Fibroblast of the aortic adventitia (primary cell): ENCODE measurements around the gene SH3RF3. TPM values are rescaled to one million over a fixed set of nuclear protein-coding genes. Genes with fewer than 3 reads are reported as not detected.

Experiments used
- DNase-seq: peaks from one replicate; pipeline ENCODE4 v3.0.0-alpha.2; 2010; ENCODE audit warnings: low read depth
- H3K4me3 ChIP-seq: 2 replicates; pipeline ENCODE4 v1.5.1; 2011; ENCODE audit warnings: low read depth, mild to moderate bottlenecking, control low read depth, low read length, moderate library complexity
- CTCF ChIP-seq: IDR thresholded peaks from 2 replicates; pipeline ENCODE4 v1.5.1; 2011; ENCODE audit warnings: mild to moderate bottlenecking, low read length, control low read depth, inconsistent platforms; ENCODE audit not compliant: insufficient read depth
- total RNA-seq: library from RNA; depleted of rRNA; stranded (reverse); fragments of >200 nt; gene quantifications from 2 replicates; pipeline ENCODE4 v1.2.3, GENCODE V29; 2012; ENCODE audit warnings: low replicate concordance

SH3RF3 gene
- total RNA-seq, 1 donor, result 8.4 TPM

- TF ChIP-seq CTCF, result no peak
- no peak overlapping the region for H3K4me3 ChIP-seq
- peak; percentile 58 for DNase-seq
Measured at GRCh38 chr2:109331081-109331480, 202.1 kb downstream of the SH3RF3 start.

- DNase-seq, result peak; percentile 89
- TF ChIP-seq CTCF, result no peak
- H3K4me3 ChIP-seq, result no peak overlapping the region
Measured at GRCh38 chr2:109331896-109332848, 203.2 kb downstream of the SH3RF3 start.

GRCh38 chr2:109332880-109333279, 203.9 kb downstream of the SH3RF3 start:
- H3K4me3 ChIP-seq, result no peak overlapping the region
- no peak for DNase-seq
- TF ChIP-seq CTCF, result peak; percentile 0

GRCh38 chr2:109333414-109334210, 204.6 kb downstream of the SH3RF3 start:
- peak; percentile 30 for DNase-seq
- peak; percentile 52 for TF ChIP-seq CTCF

GRCh38 chr2:109335631-109336176, 206.7 kb downstream of the SH3RF3 start:
- no peak for TF ChIP-seq CTCF
- H3K4me3 ChIP-seq, result peak overlapping the region; percentile 27
- peak; percentile 88 for DNase-seq

More at GRCh38 chr2:109333414-109334210, 204.6 kb downstream of the SH3RF3 start:
- no peak overlapping the region for H3K4me3 ChIP-seq

GRCh38 chr2:109336296-109336695, 207.3 kb downstream of the SH3RF3 start:
- no peak overlapping the region for H3K4me3 ChIP-seq
- DNase-seq, result no peak
- TF ChIP-seq CTCF, result no peak
